Kidney (tissue), 14 donors: ENCODE results near the gene EIF2B2. TPM values are rescaled to one million over a fixed set of nuclear protein-coding genes. Genes with fewer than 3 reads are reported as not detected.

Experiments
- DNase-seq, 5 donors: peaks; one replicate each; pipeline ENCODE4 v3.0.0-alpha.2; 2013 to 2020
- FAIRE-seq: peaks from 2 replicates; lab custom pipeline; 2012; peaks lifted over from hg19 to GRCh38; lab: Jason Lieb, UNC
- H3K27ac ChIP-seq, 2 donors: one replicate each; pipeline ENCODE4 v1.7.0; 2013; ENCODE audit warnings: low read depth in 2 of 2, low read length in 2 of 2, inconsistent platforms in 1 of 2
- H3K27me3 ChIP-seq: one replicate; pipeline ENCODE4 v1.7.1; 2013; ENCODE audit warnings: low read length, inconsistent platforms; ENCODE audit not compliant: control insufficient read depth, insufficient read depth
- H3K36me3 ChIP-seq, 3 donors: one replicate each; pipeline versions ENCODE4 v1.7.0 to v1.7.1; 2013; ENCODE audit warnings: low read length in 3 of 3, control low read depth in 1 of 3, inconsistent platforms in 1 of 3; ENCODE audit not compliant: insufficient read depth in 3 of 3, control insufficient read depth in 2 of 3
- H3K4me1 ChIP-seq, 3 donors: one replicate each; pipeline versions ENCODE4 v1.7.0 to v1.7.1; 2013; ENCODE audit warnings: low read length in 3 of 3, inconsistent platforms in 1 of 3, low read depth in 1 of 3; ENCODE audit not compliant: control insufficient read depth in 2 of 3, insufficient read depth in 2 of 3
- H3K4me3 ChIP-seq, 3 donors: one replicate each; pipeline versions ENCODE4 v1.7.0 to v1.8.1; 2013; ENCODE audit warnings: low read length in 3 of 3, control low read depth in 1 of 3, inconsistent platforms in 1 of 3
- H3K9ac ChIP-seq, 3 donors: one replicate each; pipeline versions ENCODE4 v1.7.0 to v1.7.1; 2013; ENCODE audit warnings: low read length in 3 of 3, control low read depth in 1 of 3, inconsistent platforms in 1 of 3
- H3K9me3 ChIP-seq, 3 donors: one replicate each; pipeline versions ENCODE4 v1.7.0 to v1.7.1; 2013; ENCODE audit warnings: low read length in 3 of 3, control low read depth in 1 of 3, inconsistent platforms in 1 of 3; ENCODE audit not compliant: control insufficient read depth in 2 of 3, insufficient read depth in 1 of 3
- intact Hi-C: fragments of 100-400 bp; cut with DNase I; formaldehyde crosslinking; loops from one replicate; pipeline ENCODE4 v1.11.1; 2022
- polyA plus RNA-seq: library from polyadenylated mRNA; stranded (reverse); fragments of 350-450 nt; fragmentation: Illumina TruSeq; extraction: RNeasy Lipid Tissue Mini Kit (QIAGEN cat#74804); gene quantifications from one replicate; pipeline ENCODE4 v1.2.3, GENCODE V29; 2014; ENCODE audit warnings: low read depth, low replicate concordance; ENCODE audit not compliant: insufficient read depth
- total RNA-seq: library from RNA; stranded (reverse); fragmentation: NEBNext Ultra II Directional; extraction: Animal tissue kit (Norgen Biotek cat#: 25700); gene quantifications from one replicate; pipeline ENCODE4 v1.2.1, GENCODE V29; 2021
- TF ChIP-seq, protein P1 (sequence below): IDR thresholded peaks from 3 replicates; pipeline ENCODE4 v1.5.1; 2012; ENCODE audit warnings: mild to moderate bottlenecking, moderate library complexity, borderline replicate concordance; ENCODE audit not compliant: insufficient read depth; ENCODE audit errors: extremely low read depth
- donor health status: control.
- donor health status: control.
- donor health status: control.
- donor health status: control.
- donor health status: control.
- donor health status: DM: yes; HTN: yes; CAD: no.
- donor health status: Normal renal cell carcinoma (clear cell type).

Gene EIF2B2
- total and polyA plus RNA-seq, 2 donors from 2014 or later: 44.0 to 60.6 TPM

DNA sequence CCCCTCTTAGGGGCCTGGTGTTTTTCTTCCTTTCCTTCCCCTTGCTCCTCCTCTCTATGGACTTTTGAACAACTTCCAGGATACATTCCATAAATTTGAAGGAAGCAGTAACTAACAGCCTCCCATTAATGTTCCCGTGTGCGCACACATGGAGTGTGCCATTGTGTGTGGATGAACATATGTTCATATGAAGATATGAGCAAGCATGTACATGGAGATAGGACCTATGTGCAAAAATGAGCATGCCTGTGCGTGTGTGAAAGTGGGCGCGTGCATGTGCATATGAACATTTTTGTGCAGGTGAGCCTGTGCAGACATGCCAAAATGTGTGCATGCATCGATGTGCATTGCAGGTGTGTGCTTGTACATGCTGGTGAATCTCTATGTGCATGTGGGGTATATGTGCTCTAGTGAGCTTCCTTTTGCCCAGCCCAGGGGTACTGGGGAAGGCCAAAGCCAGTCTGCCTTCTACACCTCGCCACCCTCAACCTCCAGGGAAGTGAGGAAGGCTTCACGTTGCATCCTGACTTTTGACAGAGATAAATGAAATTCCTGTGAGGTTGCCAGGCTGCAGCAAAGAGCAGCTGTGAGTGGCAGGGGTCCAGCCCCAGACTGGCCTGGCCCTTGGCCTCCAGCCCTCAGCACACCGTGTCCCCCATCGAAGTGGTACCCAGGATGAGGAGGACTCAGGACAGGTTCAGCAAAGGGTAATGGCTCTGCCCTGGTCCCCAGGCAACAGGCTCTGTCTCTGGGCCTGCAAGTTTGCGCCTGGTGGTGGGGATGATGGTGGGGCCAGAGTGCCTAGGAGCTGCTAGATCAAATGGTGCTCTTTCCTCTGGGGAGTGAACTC, 26.2 kb upstream of the EIF2B2 start:
- intact Hi-C loops: no loop called here
- TF ChIP-seq, protein P1, sequence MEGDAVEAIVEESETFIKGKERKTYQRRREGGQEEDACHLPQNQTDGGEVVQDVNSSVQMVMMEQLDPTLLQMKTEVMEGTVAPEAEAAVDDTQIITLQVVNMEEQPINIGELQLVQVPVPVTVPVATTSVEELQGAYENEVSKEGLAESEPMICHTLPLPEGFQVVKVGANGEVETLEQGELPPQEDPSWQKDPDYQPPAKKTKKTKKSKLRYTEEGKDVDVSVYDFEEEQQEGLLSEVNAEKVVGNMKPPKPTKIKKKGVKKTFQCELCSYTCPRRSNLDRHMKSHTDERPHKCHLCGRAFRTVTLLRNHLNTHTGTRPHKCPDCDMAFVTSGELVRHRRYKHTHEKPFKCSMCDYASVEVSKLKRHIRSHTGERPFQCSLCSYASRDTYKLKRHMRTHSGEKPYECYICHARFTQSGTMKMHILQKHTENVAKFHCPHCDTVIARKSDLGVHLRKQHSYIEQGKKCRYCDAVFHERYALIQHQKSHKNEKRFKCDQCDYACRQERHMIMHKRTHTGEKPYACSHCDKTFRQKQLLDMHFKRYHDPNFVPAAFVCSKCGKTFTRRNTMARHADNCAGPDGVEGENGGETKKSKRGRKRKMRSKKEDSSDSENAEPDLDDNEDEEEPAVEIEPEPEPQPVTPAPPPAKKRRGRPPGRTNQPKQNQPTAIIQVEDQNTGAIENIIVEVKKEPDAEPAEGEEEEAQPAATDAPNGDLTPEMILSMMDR: no peak
- DNase-seq: no peak
- Histone ChIP-seq H3K36me3 (no peaks in the 10 kb centered on the region), H3K9me3 (no peaks in the 10 kb centered on the region), H3K9ac (no peak overlapping the region), H3K27me3 (no peaks in the 10 kb centered on the region), H3K27ac (no peak overlapping the region), H3K4me1 (peaks cover 0 to 5% (median 0%) of the 10 kb centered on the region in 3 donors), H3K4me3 (no peak overlapping the region)
- no peak for FAIRE-seq

DNA sequence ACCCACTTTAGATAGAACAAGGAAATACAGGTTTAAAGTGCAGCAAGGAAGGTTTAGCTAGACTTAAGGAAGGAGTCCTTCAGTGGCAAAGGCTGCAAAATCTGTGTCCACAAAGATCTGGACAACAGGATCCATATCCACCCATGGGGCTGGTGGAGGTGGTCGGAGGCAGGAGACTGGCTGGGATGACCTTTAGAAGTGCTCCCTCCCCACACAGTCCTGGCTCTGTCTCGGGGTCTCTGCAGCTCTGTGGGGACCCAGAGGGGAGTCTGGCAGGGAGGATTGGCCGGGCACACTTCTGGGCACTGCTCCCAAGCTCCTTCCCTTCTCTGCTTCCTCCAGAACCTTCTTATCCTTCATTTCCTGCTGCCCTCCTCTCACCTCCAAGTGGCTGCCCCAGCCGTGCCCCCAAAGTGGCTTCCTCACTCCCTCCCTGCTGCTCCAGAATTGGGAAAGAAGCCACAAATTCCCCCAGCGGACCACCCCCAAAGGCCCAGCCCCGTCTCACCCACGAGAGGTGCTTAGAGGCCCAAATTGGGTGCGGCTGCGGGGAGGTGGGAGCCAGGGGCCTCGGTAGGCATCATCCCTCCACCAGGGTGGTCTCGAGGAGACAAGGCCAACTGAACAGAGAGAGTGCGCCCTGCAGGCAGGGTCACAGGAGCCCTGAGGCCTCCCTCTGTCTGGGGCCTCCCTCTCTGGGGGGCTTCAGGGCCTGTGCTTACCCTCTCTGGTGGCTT, 25.4 kb upstream of the EIF2B2 start:
- DNase-seq (no peak), FAIRE-seq (no peak)
- TF ChIP-seq, protein P1: no peak
- Histone ChIP-seq H3K4me1 (peaks cover 0 to 6% (median 0%) of the 10 kb centered on the region in 3 donors), H3K27ac (no peak overlapping the region), H3K27me3 (no peaks in the 10 kb centered on the region), H3K36me3 (no peaks in the 10 kb centered on the region), H3K9ac (no peak overlapping the region), H3K4me3 (no peak overlapping the region), H3K9me3 (no peaks in the 10 kb centered on the region)
- intact Hi-C loops: no loop called here

DNA sequence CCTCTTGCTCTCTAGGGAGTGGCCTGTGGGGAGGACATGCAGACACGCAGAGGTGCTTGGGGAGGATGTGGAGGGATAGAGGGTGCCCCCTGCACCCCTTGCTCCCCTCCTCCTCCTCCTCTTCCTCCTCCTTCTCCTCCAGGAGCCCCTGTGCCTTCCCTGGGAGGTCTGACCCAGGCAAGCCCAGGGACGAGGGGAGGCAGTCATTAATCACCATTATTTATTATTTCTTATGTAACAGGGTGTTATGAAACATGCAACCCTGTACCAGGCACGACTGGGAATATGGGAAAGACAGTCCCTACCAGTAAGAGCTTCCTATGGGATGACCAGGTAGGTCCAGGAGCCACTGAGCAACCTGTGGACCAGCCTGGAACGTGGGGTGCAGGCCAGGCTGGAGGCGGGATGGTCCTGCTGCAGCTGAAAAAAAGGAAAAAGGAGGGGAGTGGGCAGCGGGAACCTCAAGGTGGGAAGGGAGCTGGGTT, 24.8 kb upstream of the EIF2B2 start:
- H3K27me3 ChIP-seq: no peaks in the 10 kb centered on the region
- no peak overlapping the region for H3K4me3 ChIP-seq
- H3K9me3 ChIP-seq: no peaks in the 10 kb centered on the region
- H3K36me3 ChIP-seq: no peaks in the 10 kb centered on the region
- intact Hi-C loops: no loop called here
- H3K9ac ChIP-seq: no peak overlapping the region
- FAIRE-seq (no peak), DNase-seq (no peak)
- H3K27ac ChIP-seq: no peak overlapping the region
- peaks cover 0 to 6% (median 0%) of the 10 kb centered on the region in 3 donors for H3K4me1 ChIP-seq
- TF ChIP-seq, protein P1: no peak
